Measurements from ENCODE around the gene AKTIP.

DNA sequence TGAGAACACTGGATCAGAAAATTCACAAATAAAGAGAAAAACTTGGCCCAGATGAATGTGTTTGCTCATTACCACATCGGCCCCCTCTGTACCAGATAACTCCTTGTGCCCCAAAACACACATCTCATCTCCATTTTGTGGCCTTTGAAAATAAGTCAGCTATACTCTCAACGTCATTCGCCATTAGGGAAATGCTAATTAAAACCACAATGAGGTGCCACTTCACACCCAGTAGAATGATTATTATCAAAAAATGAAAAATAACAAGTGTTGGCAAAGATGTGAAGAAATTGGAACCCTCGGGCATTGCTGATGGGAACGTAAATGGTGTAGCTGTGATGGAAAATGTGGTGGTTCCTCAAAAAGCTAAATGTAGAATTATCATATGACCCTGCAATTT lies 34.6 kb upstream of the AKTIP start:
- TF ChIP-seq, protein P1, sequence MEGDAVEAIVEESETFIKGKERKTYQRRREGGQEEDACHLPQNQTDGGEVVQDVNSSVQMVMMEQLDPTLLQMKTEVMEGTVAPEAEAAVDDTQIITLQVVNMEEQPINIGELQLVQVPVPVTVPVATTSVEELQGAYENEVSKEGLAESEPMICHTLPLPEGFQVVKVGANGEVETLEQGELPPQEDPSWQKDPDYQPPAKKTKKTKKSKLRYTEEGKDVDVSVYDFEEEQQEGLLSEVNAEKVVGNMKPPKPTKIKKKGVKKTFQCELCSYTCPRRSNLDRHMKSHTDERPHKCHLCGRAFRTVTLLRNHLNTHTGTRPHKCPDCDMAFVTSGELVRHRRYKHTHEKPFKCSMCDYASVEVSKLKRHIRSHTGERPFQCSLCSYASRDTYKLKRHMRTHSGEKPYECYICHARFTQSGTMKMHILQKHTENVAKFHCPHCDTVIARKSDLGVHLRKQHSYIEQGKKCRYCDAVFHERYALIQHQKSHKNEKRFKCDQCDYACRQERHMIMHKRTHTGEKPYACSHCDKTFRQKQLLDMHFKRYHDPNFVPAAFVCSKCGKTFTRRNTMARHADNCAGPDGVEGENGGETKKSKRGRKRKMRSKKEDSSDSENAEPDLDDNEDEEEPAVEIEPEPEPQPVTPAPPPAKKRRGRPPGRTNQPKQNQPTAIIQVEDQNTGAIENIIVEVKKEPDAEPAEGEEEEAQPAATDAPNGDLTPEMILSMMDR (IDR thresholded peaks at IDR 0.05) = no peak
- TF ChIP-seq ZFX (IDR thresholded peaks at IDR 0.05; ENCODE audit: borderline replicate concordance) = no peak
